ENCODE results near the gene LRRC49.

LRRC49 gene

GRCh38 chr15:70859322-70859908 lies 33.2 kb upstream of the LRRC49 start:
- peaks cover 1% of the 10 kb centered on the region for H3K4me1 ChIP-seq (ENCODE audit: insufficient read depth, low read length, poor library complexity, severe bottlenecking)
- no peaks in the 10 kb centered on the region for H3K9me2 ChIP-seq (replicated peaks; ENCODE audit: low read depth, low read length)
- H2AFZ ChIP-seq (ENCODE audit: low read length) = no peak overlapping the region
- H3K79me2 ChIP-seq (ENCODE audit: insufficient read depth, low read length) = no peaks in the 10 kb centered on the region
- H3K4me3 ChIP-seq (ENCODE audit: low read length, poor library complexity, severe bottlenecking) = no peak overlapping the region
- no peaks in the 10 kb centered on the region for H3K27me3 ChIP-seq (ENCODE audit: insufficient read depth, low read length, poor library complexity, severe bottlenecking)
- no peaks in the 10 kb centered on the region for H4K20me1 ChIP-seq (ENCODE audit: insufficient read depth, low read length, poor library complexity, severe bottlenecking)
- no peaks in the 10 kb centered on the region for H3K36me3 ChIP-seq (ENCODE audit: insufficient read depth, low read length)
- TF ChIP-seq EZH2phosphoT487 (IDR thresholded peaks at IDR 0.05; ENCODE audit: borderline replicate concordance) = no peak
- no peak for TF ChIP-seq CTCF (conservative IDR thresholded peaks at IDR 0.05; ENCODE audit: low read length)
- H3K9ac ChIP-seq (ENCODE audit: low read depth, low read length, poor library complexity, severe bottlenecking) = no peak overlapping the region
- no peak overlapping the region for H3K4me2 ChIP-seq (ENCODE audit: low read depth, low read length, poor library complexity, severe bottlenecking)
- no peaks in the 10 kb centered on the region for H3K9me3 ChIP-seq (ENCODE audit: insufficient read depth, low read depth, low read length)
- no peaks in the 10 kb centered on the region for H3F3A ChIP-seq (ENCODE audit: low read depth)

- Histone ChIP-seq H2AFZ (ENCODE audit: low read length) (no peak overlapping the region), H3F3A (ENCODE audit: low read depth) (no peaks in the 10 kb centered on the region), H3K4me3 (ENCODE audit: low read length, poor library complexity, severe bottlenecking) (no peak overlapping the region), H3K9ac (ENCODE audit: low read depth, low read length, poor library complexity, severe bottlenecking) (no peak overlapping the region), H3K79me2 (ENCODE audit: insufficient read depth, low read length) (no peaks in the 10 kb centered on the region), H3K36me3 (ENCODE audit: insufficient read depth, low read length) (no peaks in the 10 kb centered on the region), H3K27me3 (ENCODE audit: insufficient read depth, low read length, poor library complexity, severe bottlenecking) (no peaks in the 10 kb centered on the region), H3K9me3 (ENCODE audit: insufficient read depth, low read depth, low read length) (no peaks in the 10 kb centered on the region), H3K9me2 (replicated peaks; ENCODE audit: low read depth, low read length) (no peaks in the 10 kb centered on the region), H3K4me2 (ENCODE audit: low read depth, low read length, poor library complexity, severe bottlenecking) (no peak overlapping the region), H3K4me1 (ENCODE audit: insufficient read depth, low read length, poor library complexity, severe bottlenecking) (no peaks in the 10 kb centered on the region), H4K20me1 (ENCODE audit: insufficient read depth, low read length, poor library complexity, severe bottlenecking) (no peaks in the 10 kb centered on the region)
- TF ChIP-seq EZH2phosphoT487 (IDR thresholded peaks at IDR 0.05; ENCODE audit: borderline replicate concordance) (no peak), CTCF (conservative IDR thresholded peaks at IDR 0.05; ENCODE audit: low read length) (no peak)
These were observed 32.6 kb upstream of the LRRC49 start for GRCh38 chr15:70859998-70860397.

- Histone ChIP-seq H3K79me2 (ENCODE audit: insufficient read depth, low read length) (no peaks in the 10 kb centered on the region), H3K9ac (ENCODE audit: low read depth, low read length, poor library complexity, severe bottlenecking) (no peak overlapping the region), H3K9me3 (ENCODE audit: insufficient read depth, low read depth, low read length) (no peaks in the 10 kb centered on the region), H3K36me3 (ENCODE audit: insufficient read depth, low read length) (no peaks in the 10 kb centered on the region), H3K4me3 (ENCODE audit: low read length, poor library complexity, severe bottlenecking) (no peak overlapping the region), H3K27me3 (ENCODE audit: insufficient read depth, low read length, poor library complexity, severe bottlenecking) (no peaks in the 10 kb centered on the region), H3F3A (ENCODE audit: low read depth) (no peaks in the 10 kb centered on the region), H3K9me2 (replicated peaks; ENCODE audit: low read depth, low read length) (no peaks in the 10 kb centered on the region), H3K4me1 (ENCODE audit: insufficient read depth, low read length, poor library complexity, severe bottlenecking) (no peaks in the 10 kb centered on the region), H3K4me2 (ENCODE audit: low read depth, low read length, poor library complexity, severe bottlenecking) (no peak overlapping the region), H2AFZ (ENCODE audit: low read length) (no peak overlapping the region), H4K20me1 (ENCODE audit: insufficient read depth, low read length, poor library complexity, severe bottlenecking) (no peaks in the 10 kb centered on the region)
- no peak for TF ChIP-seq EZH2phosphoT487 (IDR thresholded peaks at IDR 0.05; ENCODE audit: borderline replicate concordance)
- TF ChIP-seq CTCF (conservative IDR thresholded peaks at IDR 0.05; ENCODE audit: low read length) = no peak
These were observed 29.0 kb upstream of the LRRC49 start for GRCh38 chr15:70863450-70864218.

Data from Loucy (cell line).